HT-29 (cell line): ENCODE data around the gene VWCE. TPM values are rescaled to one million over a fixed set of nuclear protein-coding genes. Genes with fewer than 3 reads are reported as not detected.
"Not testable (repeated sequence)": the region's sequence is repeated elsewhere in the genome, so short reads cannot be mapped to it uniquely, and the experiment has no call there.

ENCODE experiments used
- DNase-seq: peaks from one replicate; pipeline ENCODE4 v3.0.0-alpha.2; 2015; ENCODE audit warnings: low spot score
- total RNA-seq: library from RNA; depleted of rRNA; stranded (reverse); fragments of >200 nt; shearing (Covaris generic); gene quantifications from 2 replicates; pipeline ENCODE4 v1.2.3, GENCODE V29; 2014; rRNA removed

VWCE gene
- total RNA-seq, 1 experiment from 2014 or later = not detected

GRCh38 chr11:61218306-61218705 lies 76.8 kb downstream of the VWCE start:
- DNase-seq = not testable (repeated sequence)

- DNase-seq = not testable (repeated sequence)
Observed at GRCh38 chr11:61213711-61214324, 81.3 kb downstream of the VWCE start.

- DNase-seq = not testable (repeated sequence)
Observed at GRCh38 chr11:61212202-61212601, 82.9 kb downstream of the VWCE start.

GRCh38 chr11:61211327-61211952 lies 83.7 kb downstream of the VWCE start:
- DNase-seq = not testable (repeated sequence)

- not testable (repeated sequence) for DNase-seq
Observed at GRCh38 chr11:61210629-61211028, 84.5 kb downstream of the VWCE start.

Other genes starting within 250 kb of the VWCE start
- not detected in 2 replicates for gene CD5, start 192.8 kb downstream of the VWCE start, total RNA-seq
- 37.3 and 44.2 TPM in 2 replicates for gene VPS37C, start 133.9 kb downstream of the VWCE start, total RNA-seq
- 0.34 TPM in 1 of 2 replicates, not detected in the other for gene PGA3, start 91.8 kb downstream of the VWCE start, total RNA-seq
- gene PGA4, start 73.0 kb downstream of the VWCE start, total RNA-seq = 1.0 TPM in 1 of 2 replicates, not detected in the other
- not detected in 2 replicates for gene PGA5, start 54.1 kb downstream of the VWCE start, total RNA-seq
- gene DDB1, start 37.8 kb upstream of the VWCE start, total RNA-seq = 262 and 321 TPM in 2 replicates
- gene TKFC, start 37.9 kb upstream of the VWCE start, total RNA-seq = 80.4 and 94.2 TPM in 2 replicates
- 70.5 and 80.2 TPM in 2 replicates for gene CYB561A3, start 66.6 kb upstream of the VWCE start, total RNA-seq
- 18.4 and 27.8 TPM in 2 replicates for gene TMEM138, start 67.1 kb upstream of the VWCE start, total RNA-seq
- gene TMEM216, start 97.3 kb upstream of the VWCE start, total RNA-seq = 15.1 and 23.4 TPM in 2 replicates
- 34.8 and 51.2 TPM in 2 replicates for gene CPSF7, start 134.7 kb upstream of the VWCE start, total RNA-seq
- 58.3 and 64.9 TPM in 2 replicates for gene SDHAF2, start 134.8 kb upstream of the VWCE start, total RNA-seq
- gene LRRC10B, start 213.4 kb upstream of the VWCE start, total RNA-seq = 6.3 and 7.7 TPM in 2 replicates